ENCODE measurements around the gene MS4A10.
"Not testable (repeated sequence)": the region's sequence is repeated elsewhere in the genome, so short reads cannot be mapped to it uniquely, and the experiment has no call there.

Gene MS4A10

GRCh38 chr11:60785136-60785535 is at the start of gene MS4A10:
Gene MS4A10 (plus strand): TSS chr11:60785333. CDS start chr11:60790336, 5,003 bp downstream.
- DNase-seq: no peak

GRCh38 chr11:60739114-60739513 is 46.0 kb upstream of the MS4A10 start:
- DNase-seq: no peak

GRCh38 chr11:60740573-60740972 is 44.6 kb upstream of the MS4A10 start:
- DNase-seq: no peak

- DNase-seq: no peak
Measured at GRCh38 chr11:60741421-60741820, 43.7 kb upstream of the MS4A10 start.

- DNase-seq: no peak
Measured at GRCh38 chr11:60743058-60743457, 42.1 kb upstream of the MS4A10 start.

GRCh38 chr11:60744114-60744513 is 41.0 kb upstream of the MS4A10 start:
- DNase-seq: no peak

GRCh38 chr11:60747359-60747873 is 37.7 kb upstream of the MS4A10 start:
- no peak for DNase-seq

- DNase-seq: no peak
Measured at GRCh38 chr11:60748225-60748624, 36.9 kb upstream of the MS4A10 start.

GRCh38 chr11:60748821-60749220 is 36.3 kb upstream of the MS4A10 start:
- DNase-seq: no peak

- no peak for DNase-seq
Measured at GRCh38 chr11:60750911-60751310, 34.2 kb upstream of the MS4A10 start.

GRCh38 chr11:60753309-60753708 is 31.8 kb upstream of the MS4A10 start:
- no peak for DNase-seq

GRCh38 chr11:60754887-60755286 is 30.2 kb upstream of the MS4A10 start:
- DNase-seq: no peak

GRCh38 chr11:60756307-60757032 is 28.7 kb upstream of the MS4A10 start, which contains the start of gene MS4A15:
Gene MS4A15 (plus strand): TSS chr11:60756867. CDS start chr11:60763734, 6,867 bp downstream.
- DNase-seq: no peak

GRCh38 chr11:60757231-60757800 is 27.8 kb upstream of the MS4A10 start:
- no peak for DNase-seq

- not testable (repeated sequence) for DNase-seq
Measured at GRCh38 chr11:60758671-60759070, 26.5 kb upstream of the MS4A10 start.

GRCh38 chr11:60759438-60760225 is 25.5 kb upstream of the MS4A10 start:
- DNase-seq: not testable (repeated sequence)

GRCh38 chr11:60761436-60762190 is 23.5 kb upstream of the MS4A10 start:
- DNase-seq: no peak

GRCh38 chr11:60762851-60763691 is 22.1 kb upstream of the MS4A10 start:
- DNase-seq: no peak

GRCh38 chr11:60763692-60764369 is 21.3 kb upstream of the MS4A10 start:
- DNase-seq: no peak

- DNase-seq: no peak
Measured at GRCh38 chr11:60764879-60765278, 20.3 kb upstream of the MS4A10 start.

- no peak for DNase-seq
Measured at GRCh38 chr11:60765355-60765754, 19.8 kb upstream of the MS4A10 start.
